H1 (cell line): ENCODE data around the gene GASK1B.

Experiments used
- BRCA1 ChIP-seq: IDR thresholded peaks from 2 replicates; pipeline ENCODE4 v1.6.1; 2012; ENCODE audit warnings: low read depth, low read length, improper control_type of control experiment
- CBX5 ChIP-seq: fragments of 300-800, 300-1000 bp; sonication (generic); IDR thresholded peaks from 2 replicates; pipeline ENCODE4 v1.7.1; 2016; ENCODE audit warnings: antibody characterized with exemption, low read length, low read depth
- CHD2 ChIP-seq: IDR thresholded peaks from 2 replicates; pipeline ENCODE4 v1.6.1; 2012; ENCODE audit warnings: low read length, improper control_type of control experiment
- CREB1 ChIP-seq: IDR thresholded peaks from 2 replicates; pipeline ENCODE4 v1.6.1; 2012; ENCODE audit warnings: inconsistent platforms
- CTBP2 ChIP-seq: IDR thresholded peaks from 2 replicates; pipeline ENCODE4 v1.7.0; 2011; ENCODE audit warnings: borderline replicate concordance, mild to moderate bottlenecking, moderate library complexity, mixed read lengths, low read length; ENCODE audit not compliant: insufficient read depth, insufficient read length
- EGR1 ChIP-seq: IDR thresholded peaks from 2 replicates; pipeline ENCODE4 v1.6.1; 2011; ENCODE audit warnings: low read depth, low read length, borderline replicate concordance
- EZH2 ChIP-seq: fragments of 200-600 bp; sonication (generic); IDR thresholded peaks from 2 replicates; pipeline ENCODE4 v1.7.1; 2012; ENCODE audit warnings: low read depth, mild to moderate bottlenecking, moderate library complexity, low read length, inconsistent platforms; ENCODE audit not compliant: severe bottlenecking
- NRF1 ChIP-seq: IDR thresholded peaks from 2 replicates; pipeline ENCODE4 v1.6.1; 2011; ENCODE audit warnings: mild to moderate bottlenecking, low read depth, low read length, improper control_type of control experiment
- POLR2A ChIP-seq, 2 experiments: IDR thresholded peaks; 1 replicate in 1 of 2; 2 replicates in 1 of 2; pipeline ENCODE4 v1.6.1; 2011; ENCODE audit warnings: low read depth in 2 of 2, low read length in 2 of 2, mild to moderate bottlenecking in 2 of 2; ENCODE audit errors: control extremely low read depth in 1 of 2
- POLR2AphosphoS5 ChIP-seq: IDR thresholded peaks from 2 replicates; pipeline ENCODE4 v1.6.1; 2011; ENCODE audit warnings: low read depth, low read length
- SAP30 ChIP-seq: fragments of 300-600 bp; sonication (generic); IDR thresholded peaks from 2 replicates; pipeline ENCODE4 v1.7.1; 2012; ENCODE audit warnings: low read length, moderate library complexity, mild to moderate bottlenecking, inconsistent platforms; ENCODE audit not compliant: insufficient read depth, insufficient replicate concordance
- YY1 ChIP-seq: IDR thresholded peaks from 2 replicates; pipeline ENCODE4 v1.6.1; 2011; ENCODE audit warnings: low read depth, mild to moderate bottlenecking, low read length
- TF ChIP-seq, protein P1 (sequence below), 3 experiments: IDR thresholded peaks; 1 replicate in 2 of 3; 2 replicates in 1 of 3; pipeline versions ENCODE4 v1.5.1 to v1.6.1; 2011; ENCODE audit warnings: low read length in 3 of 3, mild to moderate bottlenecking in 3 of 3, inconsistent platforms in 2 of 3, low read depth in 1 of 3, moderate library complexity in 1 of 3; ENCODE audit not compliant: insufficient read depth in 1 of 3; ENCODE audit errors: control extremely low read depth in 1 of 3
- TF ChIP-seq, protein P2 (sequence below): IDR thresholded peaks from 2 replicates; pipeline ENCODE4 v1.6.1; 2012; ENCODE audit warnings: inconsistent platforms

DNA sequence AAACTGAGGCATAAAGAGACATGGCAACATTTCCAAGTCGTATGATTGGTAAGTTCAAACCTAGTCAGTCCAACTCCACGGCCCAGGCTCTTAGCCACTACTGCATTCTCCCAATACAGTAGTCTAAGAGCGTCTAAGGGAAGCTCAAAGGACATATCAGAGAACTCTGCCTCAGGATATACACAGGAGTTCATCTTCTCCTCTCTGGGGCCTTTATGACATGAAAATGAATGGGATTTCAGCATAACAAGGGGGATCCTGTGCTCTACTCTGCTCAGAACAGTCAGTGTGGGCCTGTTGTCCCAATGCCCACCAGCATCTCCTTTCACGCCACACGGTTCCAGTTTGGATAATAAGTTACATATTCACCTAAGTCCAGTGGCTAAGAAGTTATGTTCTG is 4.2 kb downstream of the GASK1B start:
- TF ChIP-seq, protein P1, sequence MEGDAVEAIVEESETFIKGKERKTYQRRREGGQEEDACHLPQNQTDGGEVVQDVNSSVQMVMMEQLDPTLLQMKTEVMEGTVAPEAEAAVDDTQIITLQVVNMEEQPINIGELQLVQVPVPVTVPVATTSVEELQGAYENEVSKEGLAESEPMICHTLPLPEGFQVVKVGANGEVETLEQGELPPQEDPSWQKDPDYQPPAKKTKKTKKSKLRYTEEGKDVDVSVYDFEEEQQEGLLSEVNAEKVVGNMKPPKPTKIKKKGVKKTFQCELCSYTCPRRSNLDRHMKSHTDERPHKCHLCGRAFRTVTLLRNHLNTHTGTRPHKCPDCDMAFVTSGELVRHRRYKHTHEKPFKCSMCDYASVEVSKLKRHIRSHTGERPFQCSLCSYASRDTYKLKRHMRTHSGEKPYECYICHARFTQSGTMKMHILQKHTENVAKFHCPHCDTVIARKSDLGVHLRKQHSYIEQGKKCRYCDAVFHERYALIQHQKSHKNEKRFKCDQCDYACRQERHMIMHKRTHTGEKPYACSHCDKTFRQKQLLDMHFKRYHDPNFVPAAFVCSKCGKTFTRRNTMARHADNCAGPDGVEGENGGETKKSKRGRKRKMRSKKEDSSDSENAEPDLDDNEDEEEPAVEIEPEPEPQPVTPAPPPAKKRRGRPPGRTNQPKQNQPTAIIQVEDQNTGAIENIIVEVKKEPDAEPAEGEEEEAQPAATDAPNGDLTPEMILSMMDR (IDR thresholded peaks at IDR 0.05; ENCODE audit: control extremely low read depth in 1 of 3, insufficient read depth in 1 of 3, low read depth in 1 of 3, low read length in 3 of 3): no peak
- TF ChIP-seq BRCA1 (no peak), POLR2A (IDR thresholded peaks at IDR 0.05; ENCODE audit: control extremely low read depth in 1 of 2, low read depth in 2 of 2, low read length in 2 of 2) (no peak), YY1 (no peak), CTBP2 (no peak), NRF1 (no peak), EZH2 (no peak), CBX5 (no peak), CHD2 (no peak), CREB1 (no peak), EGR1 (no peak), POLR2AphosphoS5 (no peak), SAP30 (no peak)
- TF ChIP-seq, protein P2, sequence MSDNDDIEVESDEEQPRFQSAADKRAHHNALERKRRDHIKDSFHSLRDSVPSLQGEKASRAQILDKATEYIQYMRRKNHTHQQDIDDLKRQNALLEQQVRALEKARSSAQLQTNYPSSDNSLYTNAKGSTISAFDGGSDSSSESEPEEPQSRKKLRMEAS: no peak
